GM23338 (cell line): ENCODE results near the gene ZNRD2. TPM values are rescaled to one million over a fixed set of nuclear protein-coding genes. Genes with fewer than 3 reads are reported as not detected.

Experiments
- ATAC-seq: fragments of 200-7000 bp; cut with Tn5 transposase; 3 replicates; pipeline ENCODE4 v1.9.1; 2020
- DNase-seq: peaks from one replicate; pipeline ENCODE4 v3.0.0-alpha.2; 2015; ENCODE audit warnings: low spot score
- H2AFZ ChIP-seq: fragments of 200-600 bp; sonication (generic); 2 replicates; pipeline ENCODE4 v1.8.0; 2016; ENCODE audit warnings: antibody characterized with exemption, mild to moderate bottlenecking, moderate library complexity
- H3F3A ChIP-seq: fragments of 200-600 bp; sonication (generic); replicated peaks from 2 replicates; pipeline ENCODE4 v1.8.0; 2017; ENCODE audit warnings: antibody characterized with exemption, mixed run types, low read depth
- H3K27ac ChIP-seq: fragments of 200-600 bp; sonication (generic); 2 replicates; pipeline ENCODE4 v1.6.1; 2016; ENCODE audit warnings: low read depth
- H3K27me3 ChIP-seq: fragments of 200-600 bp; sonication (generic); 2 replicates; pipeline ENCODE4 v1.8.0; 2016; ENCODE audit warnings: mild to moderate bottlenecking, mixed run types, moderate library complexity; ENCODE audit not compliant: insufficient read depth
- H3K36me3 ChIP-seq: fragments of 200-600 bp; sonication (generic); 2 replicates; pipeline ENCODE4 v1.8.0; 2016; ENCODE audit warnings: mild to moderate bottlenecking; ENCODE audit not compliant: insufficient read depth
- H3K4me1 ChIP-seq: fragments of 200-600 bp; sonication (generic); 2 replicates; pipeline ENCODE4 v1.8.0; 2016; ENCODE audit warnings: mild to moderate bottlenecking, moderate library complexity; ENCODE audit not compliant: insufficient read depth
- H3K4me2 ChIP-seq: fragments of 200-600 bp; sonication (generic); 2 replicates; pipeline ENCODE4 v1.7.1; 2017; ENCODE audit warnings: mixed run types
- H3K4me3 ChIP-seq: fragments of 200-600 bp; sonication (generic); 2 replicates; pipeline ENCODE4 v1.6.1; 2016; ENCODE audit warnings: mixed run types
- H3K79me2 ChIP-seq: fragments of 200-600 bp; sonication (generic); replicated peaks from 2 replicates; pipeline ENCODE4 v1.8.0; 2017; ENCODE audit warnings: mild to moderate bottlenecking; ENCODE audit not compliant: insufficient read depth
- H3K9me2 ChIP-seq: fragments of 200-600 bp; sonication (generic); 2 replicates; pipeline ENCODE4 v1.8.0; 2017; ENCODE audit not compliant: insufficient read depth
- H4K20me1 ChIP-seq: fragments of 200-600 bp; sonication (generic); replicated peaks from 2 replicates; pipeline ENCODE4 v1.8.0; 2017; ENCODE audit warnings: mild to moderate bottlenecking; ENCODE audit not compliant: insufficient read depth
- H3K27ac Mint-ChIP-seq: 2 replicates; pipeline ENCODE4 v1.8.0; 2020; ENCODE audit warnings: inconsistent platforms, mild to moderate bottlenecking, moderate library complexity, mixed read lengths
- H3K27me3 Mint-ChIP-seq: 3 replicates; pipeline ENCODE4 v1.8.0; 2022; ENCODE audit warnings: low read depth, mild to moderate bottlenecking, moderate library complexity, mixed read lengths, inconsistent platforms; ENCODE audit not compliant: insufficient read depth, poor library complexity
- H3K36me3 Mint-ChIP-seq: 3 replicates; pipeline ENCODE4 v1.8.0; 2021; ENCODE audit warnings: low read depth, mild to moderate bottlenecking, inconsistent platforms, moderate library complexity, mixed read lengths
- H3K4me1 Mint-ChIP-seq: 3 replicates; pipeline ENCODE4 v1.8.0; 2020; ENCODE audit warnings: mild to moderate bottlenecking, inconsistent platforms, mixed read lengths
- H3K4me3 Mint-ChIP-seq: 3 replicates; pipeline ENCODE4 v1.8.0; 2021; ENCODE audit warnings: moderate library complexity, mild to moderate bottlenecking, inconsistent platforms, mixed read lengths
- H3K9me3 Mint-ChIP-seq: 3 replicates; pipeline ENCODE4 v1.8.0; 2020; ENCODE audit warnings: moderate library complexity, mild to moderate bottlenecking, inconsistent platforms, mixed read lengths
- CREB1 ChIP-seq: fragments of 250-450 bp; sonication (Bioruptor Pico); IDR thresholded peaks from 2 replicates; pipeline ENCODE4 v1.5.0; 2020; ENCODE audit warnings: low read depth, mild to moderate bottlenecking, moderate library complexity
- CTCF ChIP-seq, 2 experiments: fragments of 200-600 bp in 1 of 2; sonication (generic) in 1 of 2; conservative IDR thresholded peaks; 2 replicates each; pipeline versions ENCODE4 v1.5.1 to v1.6.1; 2016 to 2017; ENCODE audit warnings: antibody characterized with exemption in 2 of 2, low read depth in 2 of 2, mild to moderate bottlenecking in 2 of 2, moderate library complexity in 1 of 2
- ETS1 ChIP-seq: IDR thresholded peaks from 2 replicates; pipeline ENCODE4 v1.6.1; 2016; ENCODE audit warnings: antibody characterized with exemption
- EZH2 ChIP-seq: fragments of 200-600 bp; sonication (generic); IDR thresholded peaks from one replicate; pipeline ENCODE4 v1.8.0; 2017; ENCODE audit warnings: antibody characterized with exemption, mild to moderate bottlenecking, low read depth; ENCODE audit not compliant: unreplicated experiment
- EZH2phosphoT487 ChIP-seq: fragments of 200-600 bp; sonication (generic); IDR thresholded peaks from one replicate; pipeline ENCODE4 v1.8.1; 2018; ENCODE audit warnings: antibody characterized with exemption; ENCODE audit not compliant: unreplicated experiment
- JUNB ChIP-seq: IDR thresholded peaks from one replicate; pipeline ENCODE4 v1.6.1; 2016; ENCODE audit warnings: antibody characterized with exemption; ENCODE audit not compliant: unreplicated experiment
- NANOG ChIP-seq: IDR thresholded peaks from 2 replicates; pipeline ENCODE4 v1.6.1; 2016; ENCODE audit warnings: antibody characterized with exemption, borderline replicate concordance
- POLR2AphosphoS5 ChIP-seq: IDR thresholded peaks from 2 replicates; pipeline ENCODE4 v1.6.1; 2016; ENCODE audit warnings: antibody characterized with exemption, low read depth
- REST ChIP-seq: IDR thresholded peaks from one replicate; pipeline ENCODE4 v1.6.1; 2018; ENCODE audit warnings: antibody characterized with exemption; ENCODE audit not compliant: unreplicated experiment
- STAT1 ChIP-seq: IDR thresholded peaks from one replicate; pipeline ENCODE4 v1.6.1; 2016; ENCODE audit warnings: antibody characterized with exemption; ENCODE audit not compliant: unreplicated experiment
- ZNF114 ChIP-seq: fragments of 250-450 bp; sonication (Bioruptor Pico); IDR thresholded peaks from 2 replicates; pipeline ENCODE4 v1.5.0; 2020; ENCODE audit warnings: mild to moderate bottlenecking, moderate library complexity
- ZNF331 ChIP-seq: fragments of 250-450 bp; sonication (Bioruptor Pico); IDR thresholded peaks from 2 replicates; pipeline ENCODE4 v1.5.0; 2020; ENCODE audit warnings: low read depth, mild to moderate bottlenecking, moderate library complexity
- ZNF462 ChIP-seq: fragments of 250-450 bp; sonication (Bioruptor Pico); IDR thresholded peaks from 2 replicates; pipeline ENCODE4 v1.5.0; 2020; ENCODE audit warnings: mild to moderate bottlenecking, moderate library complexity
- polyA plus RNA-seq: library from polyadenylated mRNA; unstranded; fragments of >200 nt; fragmentation: Nextera tagmentation; extraction: Ambion mirVana; gene quantifications from 2 replicates; pipeline ENCODE4 v1.2.1, GENCODE V29; 2016
- total RNA-seq: library from RNA; depleted of rRNA; stranded (reverse); fragments of >200 nt; shearing (Covaris generic); gene quantifications from 2 replicates; pipeline ENCODE4 v1.2.3, GENCODE V29; 2014

ZNRD2 gene
- total and polyA plus RNA-seq, 2 experiments from 2014 or later: 78.6 to 148 TPM

- H3F3A ChIP-seq: peaks cover 5% of the 10 kb centered on the region
- peaks cover 12% of the 10 kb centered on the region; the same call in 1 of the 2 replicates for H3K4me1 ChIP-seq
- H3K27me3 ChIP-seq: no peaks in the 10 kb centered on the region
- H3K9me3 Mint-ChIP-seq: no peaks in the 10 kb centered on the region; the same call in 2 of the 3 replicates
- peak overlapping the region; percentile 97 for H3K4me2 ChIP-seq
- no peak overlapping the region for H3K27ac Mint-ChIP-seq
- H3K4me1 Mint-ChIP-seq: peaks cover 11% of the 10 kb centered on the region
- TF ChIP-seq ZNF331 (CRISPR knock-in tag): no peak
- no peak for TF ChIP-seq ETS1
- TF ChIP-seq CREB1 (CRISPR knock-in tag): no peak
- TF ChIP-seq POLR2AphosphoS5: no peak
- TF ChIP-seq ZNF114 (CRISPR knock-in tag): no peak
- no peak for TF ChIP-seq NANOG
- no peak for TF ChIP-seq EZH2phosphoT487
- no peak for TF ChIP-seq EZH2
- no peak for TF ChIP-seq JUNB
- TF ChIP-seq STAT1: no peak
- no peak for TF ChIP-seq REST
- no peak for TF ChIP-seq ZNF462
- no peak for TF ChIP-seq CTCF (conservative IDR thresholded peaks at IDR 0.05; ENCODE audit: low read depth in 2 of 2)
- H3K36me3 Mint-ChIP-seq: peaks cover 23% of the 10 kb centered on the region
- H3K4me3 ChIP-seq: peak overlapping the region; percentile 58; the same call in 1 of the 2 replicates
- H3K27ac ChIP-seq: no peak overlapping the region
- H3K4me3 Mint-ChIP-seq: peak overlapping the region; percentile 94
- peaks cover 21% of the 10 kb centered on the region for H3K27me3 Mint-ChIP-seq
- no peak overlapping the region for H2AFZ ChIP-seq
- H3K36me3 ChIP-seq: no peaks in the 10 kb centered on the region; the same call in 1 of the 2 replicates
- no peak for DNase-seq
- H4K20me1 ChIP-seq: peaks cover 14% of the 10 kb centered on the region
- ATAC-seq: no peak
- H3K9me2 ChIP-seq: no peaks in the 10 kb centered on the region
- peaks cover 26% of the 10 kb centered on the region for H3K79me2 ChIP-seq
Observed at GRCh38 chr11:65617136-65617850, 47.0 kb downstream of the ZNRD2 start.
